ENCODE measurements around the gene RASAL2. TPM values are rescaled to one million over a fixed set of nuclear protein-coding genes. Genes with fewer than 3 reads are reported as not detected.

Gene RASAL2
- polyA plus RNA-seq, 1 experiment = 27.7 TPM

DNA sequence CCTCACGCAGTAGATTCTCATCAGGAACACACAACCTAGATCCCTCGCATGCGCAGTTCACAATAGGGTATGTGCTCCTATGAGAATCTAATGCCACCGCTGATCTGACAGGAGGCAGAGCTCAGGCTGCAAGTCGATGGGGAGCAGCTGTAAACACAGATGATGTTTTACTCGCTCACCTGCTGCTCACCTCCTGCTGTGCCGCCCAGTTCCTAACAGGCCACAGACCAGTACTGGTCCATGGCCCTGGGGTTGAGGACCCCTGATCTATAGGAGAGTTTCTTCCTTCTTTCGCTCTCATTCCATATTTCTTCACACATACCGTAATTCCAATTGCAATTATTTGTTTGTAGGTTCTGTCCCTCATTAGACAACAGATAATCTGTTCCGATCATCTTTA is 299.5 kb downstream of the RASAL2 start:
- Histone ChIP-seq H3K4me3 (ENCODE audit: low read depth, low read length) (no peak overlapping the region), H3K27me3 (ENCODE audit: control insufficient read depth, insufficient read depth, low read length) (no peaks in the 10 kb centered on the region), H3K36me3 (ENCODE audit: control insufficient read depth, insufficient read depth, low read length) (no peaks in the 10 kb centered on the region)
- CTCF ChIA-PET = no interaction called here
- TF ChIP-seq, protein P1, sequence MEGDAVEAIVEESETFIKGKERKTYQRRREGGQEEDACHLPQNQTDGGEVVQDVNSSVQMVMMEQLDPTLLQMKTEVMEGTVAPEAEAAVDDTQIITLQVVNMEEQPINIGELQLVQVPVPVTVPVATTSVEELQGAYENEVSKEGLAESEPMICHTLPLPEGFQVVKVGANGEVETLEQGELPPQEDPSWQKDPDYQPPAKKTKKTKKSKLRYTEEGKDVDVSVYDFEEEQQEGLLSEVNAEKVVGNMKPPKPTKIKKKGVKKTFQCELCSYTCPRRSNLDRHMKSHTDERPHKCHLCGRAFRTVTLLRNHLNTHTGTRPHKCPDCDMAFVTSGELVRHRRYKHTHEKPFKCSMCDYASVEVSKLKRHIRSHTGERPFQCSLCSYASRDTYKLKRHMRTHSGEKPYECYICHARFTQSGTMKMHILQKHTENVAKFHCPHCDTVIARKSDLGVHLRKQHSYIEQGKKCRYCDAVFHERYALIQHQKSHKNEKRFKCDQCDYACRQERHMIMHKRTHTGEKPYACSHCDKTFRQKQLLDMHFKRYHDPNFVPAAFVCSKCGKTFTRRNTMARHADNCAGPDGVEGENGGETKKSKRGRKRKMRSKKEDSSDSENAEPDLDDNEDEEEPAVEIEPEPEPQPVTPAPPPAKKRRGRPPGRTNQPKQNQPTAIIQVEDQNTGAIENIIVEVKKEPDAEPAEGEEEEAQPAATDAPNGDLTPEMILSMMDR (IDR thresholded peaks at IDR 0.05; ENCODE audit: insufficient read depth, low read depth, low read length) = no peak
- no peak for DNase-seq (ENCODE audit: low read depth)
- POLR2A ChIA-PET = no interaction called here

DNA sequence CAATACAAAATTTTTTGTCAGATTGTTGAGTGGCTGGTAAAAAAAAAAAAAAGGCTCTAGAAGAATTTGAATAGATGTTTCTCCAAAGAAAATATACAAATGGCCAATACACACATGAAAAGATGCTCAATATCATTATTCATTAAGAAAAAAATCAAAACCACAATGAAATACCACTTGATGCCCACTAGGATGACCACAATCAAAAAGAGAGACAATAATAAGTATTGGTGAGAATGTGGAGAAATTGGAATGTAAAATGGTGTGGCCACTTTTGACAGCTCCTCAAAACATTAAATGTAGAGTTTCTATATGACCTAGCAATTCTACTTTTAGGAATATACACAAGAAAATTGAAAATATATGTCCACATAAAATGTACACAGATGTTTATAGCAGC is 302.9 kb downstream of the RASAL2 start:
- TF ChIP-seq, protein P1 (IDR thresholded peaks at IDR 0.05; ENCODE audit: insufficient read depth, low read depth, low read length) = no peak
- Histone ChIP-seq H3K27me3 (ENCODE audit: control insufficient read depth, insufficient read depth, low read length) (no peaks in the 10 kb centered on the region), H3K4me3 (ENCODE audit: low read depth, low read length) (no peak overlapping the region), H3K36me3 (ENCODE audit: control insufficient read depth, insufficient read depth, low read length) (no peaks in the 10 kb centered on the region)
- ChIA-PET POLR2A (no interaction called here), CTCF (interaction anchor here (0.7 kb wide), 1 partner anchor 22 kb away, joined by 4 read pairs; no protein-coding TSS in a partner anchor)
- DNase-seq (ENCODE audit: low read depth) = no peak

DNA sequence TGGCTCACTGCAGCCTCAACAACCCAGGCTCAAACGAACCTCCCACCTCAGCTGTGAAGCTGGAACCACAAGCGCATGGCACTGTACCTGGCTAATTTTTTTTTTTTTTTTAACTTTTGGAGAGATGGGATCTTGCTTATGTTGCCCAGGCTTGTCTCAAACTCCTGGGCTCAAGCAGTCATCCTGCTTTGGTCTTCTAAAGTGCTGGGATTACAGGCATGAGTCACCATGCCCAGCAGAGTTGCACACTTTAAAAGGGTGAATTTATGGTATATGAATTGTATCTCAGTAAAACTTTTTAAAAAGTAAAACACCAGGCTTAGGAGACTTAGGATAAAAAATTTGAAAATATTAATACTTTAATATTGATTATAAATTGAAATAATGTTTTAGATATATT is 303.8 kb downstream of the RASAL2 start:
- no peaks in the 10 kb centered on the region for H3K27me3 ChIP-seq (ENCODE audit: control insufficient read depth, insufficient read depth, low read length)
- TF ChIP-seq, protein P1 (IDR thresholded peaks at IDR 0.05; ENCODE audit: insufficient read depth, low read depth, low read length) = no peak
- CTCF ChIA-PET = no interaction called here
- POLR2A ChIA-PET = no interaction called here
- no peaks in the 10 kb centered on the region for H3K36me3 ChIP-seq (ENCODE audit: control insufficient read depth, insufficient read depth, low read length)
- DNase-seq (ENCODE audit: low read depth) = no peak
- no peak overlapping the region for H3K4me3 ChIP-seq (ENCODE audit: low read depth, low read length)

DNA sequence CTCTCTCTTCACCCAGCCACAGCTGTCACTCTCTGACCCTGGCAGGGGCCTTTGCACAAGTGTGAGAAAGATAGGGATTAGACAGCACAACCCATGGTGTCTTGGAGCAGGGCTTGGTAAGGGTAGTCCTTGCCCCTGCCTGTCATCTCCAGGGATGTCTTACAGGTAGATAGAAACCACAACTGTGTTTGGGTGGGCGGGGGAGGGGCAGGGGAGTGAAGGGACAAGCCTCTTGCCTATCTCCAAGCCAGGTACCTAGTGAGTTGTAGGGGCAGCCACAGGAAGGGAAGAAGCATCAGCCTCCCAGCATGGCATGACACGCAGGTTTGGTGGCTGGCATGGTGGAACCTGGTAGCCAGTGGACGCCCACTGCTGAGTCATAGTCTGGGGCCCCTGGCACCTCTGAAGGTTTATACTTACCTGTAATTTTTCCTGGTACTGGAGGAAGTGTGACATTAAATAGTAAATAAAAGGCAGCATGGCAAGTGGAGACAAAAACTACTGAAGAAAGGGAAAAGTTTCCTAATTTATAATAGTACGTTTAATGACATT is 305.3 kb downstream of the RASAL2 start:
- no peak for DNase-seq (ENCODE audit: low read depth)
- POLR2A ChIA-PET = no interaction called here
- Histone ChIP-seq H3K36me3 (ENCODE audit: control insufficient read depth, insufficient read depth, low read length) (no peaks in the 10 kb centered on the region), H3K4me3 (ENCODE audit: low read depth, low read length) (no peak overlapping the region), H3K27me3 (ENCODE audit: control insufficient read depth, insufficient read depth, low read length) (no peaks in the 10 kb centered on the region)
- TF ChIP-seq, protein P1 (IDR thresholded peaks at IDR 0.05; ENCODE audit: insufficient read depth, low read depth, low read length) = no peak
- CTCF ChIA-PET = no interaction called here

DNA sequence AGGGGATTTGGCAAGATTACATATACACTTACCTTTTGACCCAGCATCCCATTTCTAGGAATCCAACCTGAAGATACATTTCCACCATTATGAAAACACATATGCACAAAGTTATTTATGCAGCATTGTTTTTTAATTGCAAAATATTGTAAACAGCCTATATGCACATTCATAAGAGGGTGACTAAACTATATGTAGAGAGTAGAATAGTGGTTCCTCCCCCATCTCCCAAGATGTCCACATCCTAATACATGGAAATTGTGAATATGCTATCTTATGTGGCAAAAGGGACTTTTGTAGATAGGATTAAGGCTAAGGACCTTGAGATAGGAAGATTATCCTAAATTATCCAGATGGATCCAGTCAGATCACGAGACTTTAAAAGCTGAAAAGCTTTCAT is 311.2 kb downstream of the RASAL2 start:
- ChIA-PET POLR2A (no interaction called here), CTCF (no interaction called here)
- Histone ChIP-seq H3K36me3 (ENCODE audit: control insufficient read depth, insufficient read depth, low read length) (no peaks in the 10 kb centered on the region), H3K4me3 (ENCODE audit: low read depth, low read length) (no peak overlapping the region), H3K27me3 (ENCODE audit: control insufficient read depth, insufficient read depth, low read length) (no peaks in the 10 kb centered on the region)
- DNase-seq (ENCODE audit: low read depth) = no peak
- TF ChIP-seq, protein P1 (IDR thresholded peaks at IDR 0.05; ENCODE audit: insufficient read depth, low read depth, low read length) = no peak
